Superior temporal gyrus (tissue), 1 donor: ENCODE data around the gene NOX5.
A peak's percentile ranks its signal among the peaks of the same experiment; 100 is the strongest.

Experiments used
- DNase-seq: peaks from one replicate; pipeline ENCODE4 v3.0.0-alpha.2; 2016; ENCODE audit errors: extremely low spot score

The NOX5 gene

GRCh38 chr15:69100821-69101220 lies 86.3 kb downstream of the NOX5 start:
- DNase-seq: no peak

- DNase-seq: no peak
Measured at GRCh38 chr15:69104050-69104750, 89.7 kb downstream of the NOX5 start.

- peak; percentile 28 for DNase-seq
Measured at GRCh38 chr15:69105451-69105985, 91.0 kb downstream of the NOX5 start.

- DNase-seq: no peak
Measured at GRCh38 chr15:69107025-69107620, 92.6 kb downstream of the NOX5 start.
